Measurements from ENCODE around the gene PLA2G4E. TPM values are rescaled to one million over a fixed set of nuclear protein-coding genes. Genes with fewer than 3 reads are reported as not detected.

The PLA2G4E gene
- total RNA-seq, 8 experiments from 2014 or later, result 0.08 to 0.52 (median 0.28) TPM; not detected in 4

- H3K27ac ChIP-seq, result no peak overlapping the region
- in situ Hi-C loops (cut with MboI; ENCODE audit: low pct_unique_long_range_greater_than_20kb in 2 of 9, low sequenced_read_pairs in 9 of 9, unreplicated experiment in 9 of 9), result no loop called here
- no peak overlapping the region for H3K4me3 ChIP-seq
- no peaks in the 10 kb centered on the region for H3K4me1 ChIP-seq (replicated peaks in 1 of 2)
- ATAC-seq (replicated peaks in 6 of 8), result no peak
- WGBS, 10 experiments, result 71 to 100% (median 90%) methylated on average over 1 to 8 of the region's 9 CpGs; no CpG with 5 or more reads in 2 of the 10 experiments
Observed at GRCh38 chr15:42048080-42048820, 27.4 kb upstream of the PLA2G4E start.

- no peaks in the 10 kb centered on the region for H3K4me1 ChIP-seq (replicated peaks in 1 of 2)
- no peak overlapping the region for H3K27ac ChIP-seq
- 80 to 100% (median 100%) methylated on average over 1 to 2 of the region's 2 CpGs; no CpG with 5 or more reads in 3 of the 10 experiments for WGBS, 10 experiments
- in situ Hi-C loops (cut with MboI; ENCODE audit: low pct_unique_long_range_greater_than_20kb in 2 of 9, low sequenced_read_pairs in 9 of 9, unreplicated experiment in 9 of 9), result no loop called here
- no peak overlapping the region for H3K4me3 ChIP-seq
- ATAC-seq (replicated peaks in 6 of 8), result no peak
Observed at GRCh38 chr15:42046597-42046996, 25.8 kb upstream of the PLA2G4E start.

DNA sequence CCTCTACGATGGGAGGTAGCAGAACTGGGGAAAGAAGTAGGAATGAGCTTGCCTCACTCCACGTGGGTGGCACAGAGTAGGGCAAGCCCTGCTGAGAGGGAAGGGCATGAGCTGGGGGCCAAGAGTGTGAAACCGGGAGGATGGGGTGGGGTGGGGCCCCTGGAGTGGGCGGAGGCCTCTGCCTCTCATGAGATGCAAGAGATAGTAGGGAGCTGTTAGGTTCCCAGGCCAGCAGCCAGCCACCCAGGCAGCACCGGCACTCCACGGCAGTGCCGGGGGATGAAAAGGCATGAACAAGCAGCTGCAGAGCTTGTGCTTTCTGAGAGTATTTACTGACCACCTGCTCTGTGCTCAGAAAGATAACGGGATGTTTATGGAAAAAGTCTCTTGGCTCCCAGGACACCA, 24.4 kb upstream of the PLA2G4E start:
- peak in 4 of 8 experiments; percentile 18 to 89 (median 43) for ATAC-seq (replicated peaks in 6 of 8)
- no peaks in the 10 kb centered on the region for H3K4me1 ChIP-seq (replicated peaks in 1 of 2)
- H3K4me3 ChIP-seq, result no peak overlapping the region
- WGBS, 10 experiments, result 67 to 100% (median 80%) methylated on average over 1 to 4 of the region's 8 CpGs; no CpG with 5 or more reads in 7 of the 10 experiments
- no peak overlapping the region for H3K27ac ChIP-seq
- in situ Hi-C loops (cut with MboI; ENCODE audit: low pct_unique_long_range_greater_than_20kb in 2 of 9, low sequenced_read_pairs in 9 of 9, unreplicated experiment in 9 of 9), result no loop called here

GRCh38 chr15:42042602-42043400, 22.0 kb upstream of the PLA2G4E start:
- Histone ChIP-seq H3K4me3 (no peak overlapping the region), H3K4me1 (replicated peaks in 1 of 2) (no peaks in the 10 kb centered on the region), H3K27ac (no peak overlapping the region)
- 70 to 100% (median 92%) methylated on average over 1 to 5 of the region's 5 CpGs; no CpG with 5 or more reads in 3 of the 10 experiments for WGBS, 10 experiments
- in situ Hi-C loops (cut with MboI; ENCODE audit: low pct_unique_long_range_greater_than_20kb in 2 of 9, low sequenced_read_pairs in 9 of 9, unreplicated experiment in 9 of 9), result no loop called here
- ATAC-seq (replicated peaks in 6 of 8), result no peak

DNA sequence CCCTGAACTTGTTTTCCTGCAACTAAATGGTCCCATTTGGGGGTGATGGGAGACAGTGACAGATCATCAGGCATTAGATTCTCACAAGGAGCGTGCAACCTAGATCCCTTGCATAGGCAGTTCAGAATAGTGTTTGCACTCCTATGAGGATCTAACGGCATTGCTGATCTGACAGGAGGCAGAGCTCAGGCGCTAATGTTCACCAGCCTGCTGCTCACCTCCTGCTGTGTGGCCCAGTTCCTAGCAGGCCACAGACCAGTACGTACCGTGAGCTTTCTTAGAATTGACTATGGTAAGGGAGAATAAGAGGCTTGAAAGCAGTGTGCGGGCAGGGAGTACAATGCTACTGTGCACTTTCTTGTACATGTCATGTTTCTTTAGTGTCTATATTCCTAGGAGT, 17.6 kb upstream of the PLA2G4E start:
- 87 to 100% (median 95%) methylated on average over 1 to 5 of the region's 6 CpGs; no CpG with 5 or more reads in 4 of the 10 experiments for WGBS, 10 experiments
- Histone ChIP-seq H3K4me3 (no peak overlapping the region), H3K27ac (no peak overlapping the region), H3K4me1 (replicated peaks in 1 of 2) (no peaks in the 10 kb centered on the region)
- in situ Hi-C loops (cut with MboI; ENCODE audit: low pct_unique_long_range_greater_than_20kb in 2 of 9, low sequenced_read_pairs in 9 of 9, unreplicated experiment in 9 of 9), result no loop called here
- ATAC-seq (replicated peaks in 6 of 8), result no peak

DNA sequence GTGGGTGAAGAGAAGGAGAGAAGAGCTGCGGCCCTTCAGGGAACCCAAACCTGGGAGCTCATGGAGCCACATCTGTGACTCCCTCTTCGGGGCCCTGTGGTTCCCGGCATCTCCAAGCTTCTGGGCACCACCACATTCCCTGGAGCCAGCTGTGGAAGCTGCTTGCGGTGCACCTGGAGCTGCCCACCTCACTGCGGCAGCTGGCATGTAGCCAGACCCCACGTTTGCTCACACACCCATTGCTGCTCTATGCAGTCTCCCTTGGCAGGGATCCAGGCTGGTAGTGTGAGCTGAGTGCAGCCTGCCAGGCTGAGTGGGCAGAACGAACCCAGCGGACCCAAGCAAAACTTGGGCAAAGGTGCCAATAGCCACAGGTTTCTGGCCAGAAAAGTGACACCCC, 16.8 kb upstream of the PLA2G4E start:
- Histone ChIP-seq H3K27ac (no peak overlapping the region), H3K4me3 (no peak overlapping the region), H3K4me1 (replicated peaks in 1 of 2) (no peaks in the 10 kb centered on the region)
- ATAC-seq (replicated peaks in 6 of 8), result no peak
- in situ Hi-C loops (cut with MboI; ENCODE audit: low pct_unique_long_range_greater_than_20kb in 2 of 9, low sequenced_read_pairs in 9 of 9, unreplicated experiment in 9 of 9), result no loop called here
- WGBS, 10 experiments, result 40 to 80% (median 69%) methylated on average over 1 to 5 of the region's 8 CpGs; no CpG with 5 or more reads in 6 of the 10 experiments

DNA sequence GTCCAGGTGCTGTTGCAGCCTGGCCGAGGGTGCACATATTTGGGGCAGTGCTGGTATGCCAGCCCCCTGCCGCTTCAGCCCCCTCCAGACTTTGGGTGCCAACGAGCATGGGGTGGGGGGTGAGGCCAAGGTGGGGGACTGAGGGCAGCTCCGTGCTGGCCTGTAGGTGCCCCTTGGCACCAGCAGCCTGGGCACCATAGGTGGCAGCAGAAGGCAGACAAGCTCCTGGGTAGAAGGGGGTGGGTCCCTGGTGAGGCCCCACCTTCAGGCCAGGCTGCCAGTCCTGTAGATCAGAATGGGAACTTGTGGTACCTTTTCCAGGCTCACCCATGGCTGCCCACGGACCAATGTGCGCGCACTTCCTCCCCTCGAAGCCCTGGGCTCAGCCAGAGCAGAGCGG, 16.1 kb upstream of the PLA2G4E start:
- ATAC-seq (replicated peaks in 6 of 8), result no peak
- Histone ChIP-seq H3K4me3 (no peak overlapping the region), H3K27ac (no peak overlapping the region), H3K4me1 (replicated peaks in 1 of 2) (no peaks in the 10 kb centered on the region)
- in situ Hi-C loops (cut with MboI; ENCODE audit: low pct_unique_long_range_greater_than_20kb in 2 of 9, low sequenced_read_pairs in 9 of 9, unreplicated experiment in 9 of 9), result no loop called here
- whole genome bisulfite sequencing, 10 experiments, result 96% methylated on average over 4 of the region's 9 CpGs; no CpG with 5 or more reads in 9 of the 10 experiments

DNA sequence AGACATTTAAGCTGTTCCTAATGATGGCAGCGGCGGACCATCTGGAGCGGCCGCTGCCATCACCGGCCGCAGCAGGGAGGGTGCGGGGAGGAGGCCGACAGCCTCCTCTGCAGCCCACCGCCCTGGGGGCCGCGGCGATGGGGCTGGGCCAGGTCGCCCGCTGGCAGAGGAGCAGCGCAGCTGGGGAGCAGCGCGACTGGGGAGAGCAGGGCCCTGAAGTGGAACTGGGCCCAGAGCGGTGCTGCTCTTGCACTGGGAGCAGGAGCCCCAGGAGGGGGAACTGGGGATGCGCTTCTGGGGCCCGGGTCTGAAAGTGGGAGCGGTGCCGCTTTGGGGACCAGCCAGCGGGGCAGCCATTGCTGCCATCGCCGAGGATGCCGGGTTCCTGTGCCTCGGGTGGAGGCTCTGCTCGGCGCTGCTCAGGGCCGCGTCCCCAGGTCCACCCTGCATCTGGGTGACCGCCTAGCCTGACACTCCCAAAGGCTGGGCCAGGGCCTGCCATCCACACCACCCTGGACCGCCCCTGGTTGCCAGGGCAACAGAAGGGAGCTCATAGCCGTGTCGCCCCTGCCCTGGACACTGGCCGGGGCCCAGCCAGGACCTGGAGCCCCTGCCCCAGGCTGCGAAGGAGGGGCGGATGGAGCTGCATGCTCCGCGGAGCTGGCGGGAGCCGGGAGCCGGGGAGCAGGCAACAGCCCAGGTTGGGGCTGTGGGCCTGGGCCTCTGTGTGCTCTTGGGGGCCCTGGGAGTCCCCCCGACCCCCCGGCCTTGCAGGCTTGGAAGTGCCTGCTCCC, 15.5 kb upstream of the PLA2G4E start:
- in situ Hi-C loops (cut with MboI; ENCODE audit: low pct_unique_long_range_greater_than_20kb in 2 of 9, low sequenced_read_pairs in 9 of 9, unreplicated experiment in 9 of 9), result no loop called here
- ATAC-seq (replicated peaks in 6 of 8), result peak in 4 of 8 experiments; percentile 23 to 62 (median 56)
- 80 to 91% (median 90%) methylated on average over 1 to 18 of the region's 45 CpGs; no CpG with 5 or more reads in 7 of the 10 experiments for WGBS, 10 experiments
- Histone ChIP-seq H3K4me3 (no peak overlapping the region), H3K4me1 (replicated peaks in 1 of 2) (no peaks in the 10 kb centered on the region), H3K27ac (no peak overlapping the region)

DNA sequence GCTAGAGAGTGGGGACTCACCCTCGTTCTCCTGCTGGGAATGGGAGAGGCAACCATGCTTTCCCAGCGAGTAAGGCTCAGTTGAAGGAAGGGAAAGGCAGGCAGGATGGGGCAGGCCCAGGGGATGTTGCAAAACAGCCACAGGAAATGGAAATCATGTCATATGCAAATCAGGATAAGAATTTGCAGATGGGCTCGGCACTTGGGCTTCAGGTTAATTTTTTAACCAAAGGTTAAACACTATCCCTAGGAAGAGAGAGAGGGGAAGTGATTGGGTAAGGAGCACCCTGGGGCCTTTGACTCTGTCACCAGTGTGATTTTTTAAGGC, 14.6 kb upstream of the PLA2G4E start:
- Histone ChIP-seq H3K27ac (no peak overlapping the region), H3K4me1 (replicated peaks in 1 of 2) (no peaks in the 10 kb centered on the region), H3K4me3 (no peak overlapping the region)
- in situ Hi-C loops (cut with MboI; ENCODE audit: low pct_unique_long_range_greater_than_20kb in 2 of 9, low sequenced_read_pairs in 9 of 9, unreplicated experiment in 9 of 9), result no loop called here
- 0 to 34% (median 14%) methylated on average over 1 to 3 of the region's 3 CpGs; no CpG with 5 or more reads in 3 of the 10 experiments for WGBS, 10 experiments
- ATAC-seq (replicated peaks in 6 of 8), result peak in 3 of 8 experiments; percentile 83 to 89 (median 86)

DNA sequence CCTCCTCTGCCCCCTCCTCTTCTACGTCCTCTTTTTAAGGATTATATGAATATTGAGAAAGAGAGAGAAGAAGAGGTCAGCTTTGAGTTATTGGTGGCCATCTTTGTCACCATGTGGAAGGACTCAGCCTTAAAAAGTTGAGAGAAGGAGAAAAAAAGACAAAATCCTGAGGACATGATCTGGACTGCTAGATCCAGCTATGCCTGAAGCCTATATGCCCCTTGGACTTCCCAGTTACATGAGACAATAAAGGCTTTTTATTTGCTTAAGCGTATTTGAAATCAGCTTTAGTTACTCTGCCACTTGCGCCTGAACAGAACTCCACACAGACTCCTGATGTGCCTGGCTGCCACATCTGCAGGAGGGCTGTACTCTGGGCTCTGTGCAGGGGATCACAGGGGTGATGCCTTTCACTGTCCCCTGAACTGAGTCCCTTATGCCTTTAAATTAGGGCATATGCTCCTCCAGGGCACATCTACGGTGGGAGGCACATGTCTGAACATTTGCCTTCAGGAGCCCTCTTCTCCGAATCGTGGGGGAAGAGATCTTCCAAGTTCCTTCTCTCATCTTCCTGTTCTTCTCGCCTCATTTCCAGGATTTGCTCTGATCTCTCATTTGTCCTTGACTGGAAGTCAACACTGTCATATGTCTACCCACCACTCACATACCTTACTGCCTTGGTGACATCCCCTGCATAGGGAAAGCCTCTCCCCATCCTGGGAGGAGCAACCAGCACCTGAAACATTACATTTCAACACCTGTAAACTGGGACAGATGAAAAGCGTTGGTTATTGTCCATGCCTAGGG, 14.0 kb upstream of the PLA2G4E start:
- Histone ChIP-seq H3K27ac (no peak overlapping the region), H3K4me1 (replicated peaks in 1 of 2) (no peaks in the 10 kb centered on the region), H3K4me3 (no peak overlapping the region)
- ATAC-seq (replicated peaks in 6 of 8), result peak in 1 of 8 experiments; percentile 57
- in situ Hi-C loops (cut with MboI; ENCODE audit: low pct_unique_long_range_greater_than_20kb in 2 of 9, low sequenced_read_pairs in 9 of 9, unreplicated experiment in 9 of 9), result no loop called here
- 20 to 90% (median 61%) methylated on average over 1 to 7 of the region's 8 CpGs; no CpG with 5 or more reads in 1 of the 10 experiments for WGBS, 10 experiments

GRCh38 chr15:42033214-42033873, 12.5 kb upstream of the PLA2G4E start:
- ATAC-seq (replicated peaks in 6 of 8), result no peak
- in situ Hi-C loops (cut with MboI; ENCODE audit: low pct_unique_long_range_greater_than_20kb in 2 of 9, low sequenced_read_pairs in 9 of 9, unreplicated experiment in 9 of 9), result no loop called here

More at GRCh38 chr15:42033214-42033873, 12.5 kb upstream of the PLA2G4E start:
- Histone ChIP-seq H3K27ac (no peak overlapping the region), H3K4me1 (replicated peaks in 1 of 2) (no peaks in the 10 kb centered on the region), H3K4me3 (no peak overlapping the region)
- 80 to 100% (median 100%) methylated on average over 1 of the region's 3 CpGs; no CpG with 5 or more reads in 7 of the 10 experiments for WGBS, 10 experiments

All from motor neuron (in vitro differentiated cells).